HL-60 (cell line): Measurements from ENCODE around the gene ECD.

Source experiments
- DNase-seq, 2 experiments: peaks; one replicate each; pipeline ENCODE4 v3.0.0-alpha.2; 2010 to 2020; ENCODE audit warnings: low read depth in 1 of 2, low spot score in 1 of 2
- H3K27ac ChIP-seq: fragments of 250-450 bp; sonication (Bioruptor Pico); replicated peaks from 2 replicates; pipeline ENCODE4 v1.5.1; 2020; ENCODE audit warnings: mild to moderate bottlenecking, moderate library complexity
- H3K27me3 ChIP-seq: fragments of 250-450 bp; sonication (Bioruptor Pico); 2 replicates; pipeline ENCODE4 v1.5.1; 2021; ENCODE audit warnings: mild to moderate bottlenecking, moderate library complexity; ENCODE audit not compliant: insufficient read depth, poor library complexity, severe bottlenecking
- H3K4me3 ChIP-seq: replicated peaks from 2 replicates; pipeline ENCODE4 v1.5.1; 2011; ENCODE audit warnings: mild to moderate bottlenecking, control low read depth, low read length; ENCODE audit not compliant: insufficient read depth
- GABPA ChIP-seq: IDR thresholded peaks from 2 replicates; pipeline ENCODE4 v1.6.1; 2012; ENCODE audit warnings: low read depth
- POLR2AphosphoS5 ChIP-seq: IDR thresholded peaks from 2 replicates; pipeline ENCODE4 v1.6.1; 2012; ENCODE audit warnings: low read depth
- SPI1 ChIP-seq: IDR thresholded peaks from 2 replicates; pipeline ENCODE4 v1.6.1; 2012; ENCODE audit warnings: low read depth, mild to moderate bottlenecking, borderline replicate concordance
- TF ChIP-seq, protein P1 (sequence below): IDR thresholded peaks from one replicate; pipeline ENCODE4 v1.5.1; 2011; ENCODE audit warnings: low read length, control low read depth, inconsistent platforms; ENCODE audit not compliant: insufficient read depth
- TF ChIP-seq, protein P2 (sequence below): IDR thresholded peaks from 2 replicates; pipeline ENCODE4 v1.6.1; 2012; ENCODE audit warnings: low read depth; ENCODE audit not compliant: insufficient replicate concordance

Gene ECD

GRCh38 chr10:73095481-73096021 is 72.3 kb downstream of the ECD start:
- Histone ChIP-seq H3K27ac (peak overlapping the region; percentile 91), H3K4me3 (peak overlapping the region; percentile 80), H3K27me3 (no peaks in the 10 kb centered on the region)
- TF ChIP-seq GABPA (no peak), POLR2AphosphoS5 (no peak), SPI1 (no peak)
- TF ChIP-seq, protein P1, sequence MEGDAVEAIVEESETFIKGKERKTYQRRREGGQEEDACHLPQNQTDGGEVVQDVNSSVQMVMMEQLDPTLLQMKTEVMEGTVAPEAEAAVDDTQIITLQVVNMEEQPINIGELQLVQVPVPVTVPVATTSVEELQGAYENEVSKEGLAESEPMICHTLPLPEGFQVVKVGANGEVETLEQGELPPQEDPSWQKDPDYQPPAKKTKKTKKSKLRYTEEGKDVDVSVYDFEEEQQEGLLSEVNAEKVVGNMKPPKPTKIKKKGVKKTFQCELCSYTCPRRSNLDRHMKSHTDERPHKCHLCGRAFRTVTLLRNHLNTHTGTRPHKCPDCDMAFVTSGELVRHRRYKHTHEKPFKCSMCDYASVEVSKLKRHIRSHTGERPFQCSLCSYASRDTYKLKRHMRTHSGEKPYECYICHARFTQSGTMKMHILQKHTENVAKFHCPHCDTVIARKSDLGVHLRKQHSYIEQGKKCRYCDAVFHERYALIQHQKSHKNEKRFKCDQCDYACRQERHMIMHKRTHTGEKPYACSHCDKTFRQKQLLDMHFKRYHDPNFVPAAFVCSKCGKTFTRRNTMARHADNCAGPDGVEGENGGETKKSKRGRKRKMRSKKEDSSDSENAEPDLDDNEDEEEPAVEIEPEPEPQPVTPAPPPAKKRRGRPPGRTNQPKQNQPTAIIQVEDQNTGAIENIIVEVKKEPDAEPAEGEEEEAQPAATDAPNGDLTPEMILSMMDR, result no peak
- TF ChIP-seq, protein P2, sequence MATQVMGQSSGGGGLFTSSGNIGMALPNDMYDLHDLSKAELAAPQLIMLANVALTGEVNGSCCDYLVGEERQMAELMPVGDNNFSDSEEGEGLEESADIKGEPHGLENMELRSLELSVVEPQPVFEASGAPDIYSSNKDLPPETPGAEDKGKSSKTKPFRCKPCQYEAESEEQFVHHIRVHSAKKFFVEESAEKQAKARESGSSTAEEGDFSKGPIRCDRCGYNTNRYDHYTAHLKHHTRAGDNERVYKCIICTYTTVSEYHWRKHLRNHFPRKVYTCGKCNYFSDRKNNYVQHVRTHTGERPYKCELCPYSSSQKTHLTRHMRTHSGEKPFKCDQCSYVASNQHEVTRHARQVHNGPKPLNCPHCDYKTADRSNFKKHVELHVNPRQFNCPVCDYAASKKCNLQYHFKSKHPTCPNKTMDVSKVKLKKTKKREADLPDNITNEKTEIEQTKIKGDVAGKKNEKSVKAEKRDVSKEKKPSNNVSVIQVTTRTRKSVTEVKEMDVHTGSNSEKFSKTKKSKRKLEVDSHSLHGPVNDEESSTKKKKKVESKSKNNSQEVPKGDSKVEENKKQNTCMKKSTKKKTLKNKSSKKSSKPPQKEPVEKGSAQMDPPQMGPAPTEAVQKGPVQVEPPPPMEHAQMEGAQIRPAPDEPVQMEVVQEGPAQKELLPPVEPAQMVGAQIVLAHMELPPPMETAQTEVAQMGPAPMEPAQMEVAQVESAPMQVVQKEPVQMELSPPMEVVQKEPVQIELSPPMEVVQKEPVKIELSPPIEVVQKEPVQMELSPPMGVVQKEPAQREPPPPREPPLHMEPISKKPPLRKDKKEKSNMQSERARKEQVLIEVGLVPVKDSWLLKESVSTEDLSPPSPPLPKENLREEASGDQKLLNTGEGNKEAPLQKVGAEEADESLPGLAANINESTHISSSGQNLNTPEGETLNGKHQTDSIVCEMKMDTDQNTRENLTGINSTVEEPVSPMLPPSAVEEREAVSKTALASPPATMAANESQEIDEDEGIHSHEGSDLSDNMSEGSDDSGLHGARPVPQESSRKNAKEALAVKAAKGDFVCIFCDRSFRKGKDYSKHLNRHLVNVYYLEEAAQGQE, result no peak
- DNase-seq, result peak in 1 of 2 experiments; percentile 49

GRCh38 chr10:73094986-73095480 is 72.8 kb downstream of the ECD start:
- H3K27ac ChIP-seq, result peak overlapping the region; percentile 91
- TF ChIP-seq GABPA (no peak), SPI1 (no peak), POLR2AphosphoS5 (no peak)
- TF ChIP-seq, protein P2, result no peak
- TF ChIP-seq, protein P1, result no peak
- H3K4me3 ChIP-seq, result peak overlapping the region; percentile 80
- H3K27me3 ChIP-seq, result no peaks in the 10 kb centered on the region
- no peak for DNase-seq

DNA sequence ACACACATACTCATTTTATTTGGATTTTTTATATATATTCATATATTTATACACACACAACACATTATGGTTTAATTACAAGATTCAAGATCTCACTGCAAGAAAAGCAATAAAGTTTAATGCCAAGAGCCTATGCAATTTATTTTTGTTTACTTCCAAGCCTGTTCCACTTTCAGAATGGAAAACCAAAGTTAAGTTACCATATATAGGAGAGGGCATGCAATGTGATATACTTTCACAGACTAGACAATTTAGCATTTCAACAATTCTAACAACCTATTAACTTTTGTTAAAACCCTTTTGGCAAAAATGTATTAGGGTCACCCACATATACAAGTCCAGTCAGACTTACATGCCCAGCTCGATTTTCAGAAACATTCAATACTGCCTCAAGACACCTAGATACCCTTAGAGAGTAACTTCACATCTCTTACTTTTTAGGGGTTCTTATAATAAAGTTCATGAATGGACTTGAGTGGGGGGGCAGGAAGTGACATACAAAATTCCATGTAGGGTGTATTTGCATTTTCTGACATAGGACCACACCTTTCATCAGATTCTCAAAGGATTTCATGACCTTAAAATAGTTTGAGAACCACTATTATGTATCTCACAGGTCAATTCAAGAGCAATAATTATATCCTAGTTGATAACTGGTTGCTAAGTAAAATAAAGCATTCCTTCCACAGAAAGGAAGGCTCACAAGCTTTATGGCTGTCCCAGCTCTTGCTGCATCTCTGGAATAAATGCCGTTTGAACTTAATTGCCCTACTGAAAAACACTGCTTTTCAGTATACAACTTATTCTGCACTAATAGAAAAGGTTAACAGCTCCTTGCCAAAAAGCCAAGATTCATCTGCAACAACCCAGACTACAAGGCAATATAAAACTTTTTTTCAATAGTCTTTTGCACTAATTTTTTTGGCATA is 73.6 kb downstream of the ECD start:
- no peak for DNase-seq
- Histone ChIP-seq H3K4me3 (peak overlapping the region; percentile 80), H3K27me3 (no peaks in the 10 kb centered on the region), H3K27ac (no peak overlapping the region)
- no peak for TF ChIP-seq SPI1
- TF ChIP-seq, protein P2, result no peak
- TF ChIP-seq POLR2AphosphoS5, result no peak
- TF ChIP-seq GABPA, result no peak
- TF ChIP-seq, protein P1, result no peak
